Activated T-cell treated with anti-CD3 and anti-CD28 coated beads for 24 hours (primary cell): ENCODE measurements around the gene RPL37A.
A peak's percentile ranks its signal among the peaks of the same experiment; 100 is the strongest.
"Not testable (repeated sequence)": the region's sequence is repeated elsewhere in the genome, so short reads cannot be mapped to it uniquely, and the experiment has no call there.

Experiments used
- DNase-seq: peaks from one replicate; pipeline ENCODE4 v3.0.0-alpha.2; 2020; ENCODE audit warnings: low read depth

RPL37A gene

GRCh38 chr2:216517447-216518225 lies 19.0 kb downstream of the RPL37A start:
- no peak for DNase-seq

GRCh38 chr2:216518566-216519119 lies 20.0 kb downstream of the RPL37A start:
- not testable (repeated sequence) for DNase-seq

GRCh38 chr2:216519154-216519762 lies 20.6 kb downstream of the RPL37A start:
- DNase-seq: peak; percentile 46

DNA sequence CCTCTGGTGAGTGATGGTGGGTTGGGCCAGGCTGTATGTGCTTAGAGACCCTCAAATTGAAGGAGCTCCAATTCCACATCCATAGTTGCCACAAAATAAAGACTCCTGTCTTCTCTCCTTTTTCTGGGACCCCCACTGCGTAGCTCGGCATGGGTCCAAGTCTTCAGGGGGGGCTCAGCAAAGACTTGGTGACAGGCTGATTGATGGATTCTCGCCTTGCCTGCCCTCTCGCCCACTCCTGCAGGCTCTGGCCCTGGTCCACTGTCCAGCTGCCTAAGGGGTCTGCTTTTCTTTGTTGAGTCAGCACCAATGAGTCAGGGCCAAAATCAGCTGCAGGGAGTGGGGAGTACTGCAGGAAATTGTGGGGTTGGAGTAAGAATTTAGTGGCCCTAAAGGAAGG lies 21.5 kb downstream of the RPL37A start:
- no peak for DNase-seq

- DNase-seq: no peak
Observed at GRCh38 chr2:216522892-216523502, 24.4 kb downstream of the RPL37A start.

GRCh38 chr2:216525972-216526371 lies 27.3 kb downstream of the RPL37A start:
- no peak for DNase-seq

DNA sequence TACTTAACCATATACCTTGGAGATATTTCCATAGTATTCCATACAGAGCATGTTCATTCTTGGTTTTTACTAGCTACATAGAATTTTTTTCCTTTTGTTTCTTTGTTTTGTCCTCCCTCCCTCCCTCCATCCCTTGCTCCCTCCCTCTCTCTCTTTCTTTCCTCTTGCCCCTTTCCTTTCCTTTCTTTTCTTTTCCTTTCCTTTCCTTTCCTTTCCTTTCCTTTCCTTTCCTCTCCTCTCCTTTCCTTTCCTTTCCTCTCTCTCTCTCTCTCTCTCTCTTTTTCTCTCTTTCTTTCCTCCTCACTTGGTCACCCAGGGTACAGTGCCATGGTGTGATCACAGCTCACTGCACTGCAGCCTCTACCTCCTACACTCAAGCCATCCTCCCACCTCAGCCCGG lies 28.3 kb downstream of the RPL37A start:
- no peak for DNase-seq

GRCh38 chr2:216527600-216527999 lies 29.0 kb downstream of the RPL37A start:
- DNase-seq: no peak

- DNase-seq: no peak
Observed at GRCh38 chr2:216532562-216532961, 33.9 kb downstream of the RPL37A start.

- no peak for DNase-seq
Observed at GRCh38 chr2:216533609-216534008, 35.0 kb downstream of the RPL37A start.

- DNase-seq: no peak
Observed at GRCh38 chr2:216534809-216535208, 36.2 kb downstream of the RPL37A start.

DNA sequence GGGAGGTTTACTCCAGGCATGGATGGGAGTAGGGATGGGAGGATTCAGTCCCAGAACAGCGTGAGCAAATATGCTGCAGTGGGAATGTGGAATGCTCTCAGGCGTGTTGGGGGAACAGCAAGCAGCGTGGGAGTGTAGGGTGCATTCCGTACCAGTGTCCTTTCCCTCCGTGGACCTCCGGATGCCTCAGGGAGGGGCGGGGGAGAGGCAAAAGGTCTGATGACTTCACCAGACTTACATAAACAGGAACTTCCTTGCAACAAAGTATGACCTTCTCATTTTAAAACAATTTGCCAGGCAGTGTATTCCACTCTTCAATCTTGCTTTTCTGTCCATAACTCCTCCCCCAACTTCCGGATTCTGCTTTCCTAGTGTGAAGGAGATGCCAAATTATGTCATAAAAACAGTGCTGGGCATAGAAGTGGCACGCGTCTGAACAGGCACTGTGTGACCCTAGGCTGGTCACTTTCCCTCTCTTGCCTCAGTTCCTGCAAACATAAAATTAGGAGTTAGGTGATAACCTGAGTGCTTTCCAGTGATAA lies 36.9 kb downstream of the RPL37A start:
- no peak for DNase-seq

DNA sequence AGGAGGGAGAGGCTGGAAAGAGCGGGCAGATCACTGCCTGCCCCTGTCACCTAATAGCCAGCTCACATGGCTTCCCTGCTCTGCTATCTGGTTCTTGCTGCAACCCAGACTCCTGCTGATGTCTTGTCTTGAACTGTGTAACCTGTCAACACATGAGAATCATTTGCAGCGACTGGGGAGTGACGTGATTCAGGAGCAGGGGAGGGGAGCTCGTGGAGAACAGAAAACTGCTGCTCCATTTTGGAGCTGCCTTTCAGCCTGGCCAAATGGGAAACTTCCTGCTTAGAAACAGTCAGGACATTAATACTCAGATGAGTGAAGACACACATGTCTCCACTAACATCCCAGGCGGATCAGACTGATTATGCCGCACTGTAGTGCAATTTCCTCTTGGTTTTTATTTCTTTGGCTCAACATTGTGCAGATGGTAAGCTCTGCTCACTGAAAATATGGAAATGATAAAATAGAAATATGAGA lies 38.1 kb downstream of the RPL37A start:
- DNase-seq: no peak

DNA sequence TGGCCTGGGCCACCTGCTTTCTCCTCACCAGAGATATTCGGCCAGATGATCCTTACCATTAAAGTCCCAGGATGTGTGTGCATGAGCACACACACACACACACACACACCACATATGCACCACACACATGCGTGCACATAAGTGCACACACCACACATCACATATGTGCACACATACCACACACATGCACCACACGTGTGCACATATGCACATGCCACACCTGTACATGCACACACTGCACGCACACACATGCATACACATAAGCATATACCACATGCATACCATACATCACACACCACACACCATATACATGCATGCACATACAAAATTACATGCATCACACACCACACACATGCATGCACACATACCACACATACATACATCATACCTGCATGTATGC lies 38.7 kb downstream of the RPL37A start:
- DNase-seq: no peak

DNA sequence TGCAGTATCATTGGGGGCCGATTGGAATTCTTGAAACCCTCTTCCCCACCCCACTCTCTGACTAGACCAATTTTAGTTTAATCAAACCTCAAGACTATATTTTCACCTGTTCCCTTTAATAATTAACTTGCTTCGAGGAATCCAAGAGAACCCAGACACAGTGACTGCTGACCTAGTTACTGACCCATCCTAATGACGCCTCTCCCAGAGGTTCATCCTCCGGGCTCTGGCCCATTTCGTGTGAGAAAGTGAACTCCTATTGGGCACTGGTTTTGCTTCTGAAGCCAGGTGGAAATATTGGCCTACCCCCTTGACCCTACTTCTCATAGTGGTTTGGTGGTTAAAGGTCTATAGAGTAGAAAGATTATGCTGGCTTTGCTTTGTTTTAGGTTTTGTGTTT lies 39.9 kb downstream of the RPL37A start:
- DNase-seq: no peak

GRCh38 chr2:216539120-216539519 lies 40.5 kb downstream of the RPL37A start:
- DNase-seq: no peak

DNA sequence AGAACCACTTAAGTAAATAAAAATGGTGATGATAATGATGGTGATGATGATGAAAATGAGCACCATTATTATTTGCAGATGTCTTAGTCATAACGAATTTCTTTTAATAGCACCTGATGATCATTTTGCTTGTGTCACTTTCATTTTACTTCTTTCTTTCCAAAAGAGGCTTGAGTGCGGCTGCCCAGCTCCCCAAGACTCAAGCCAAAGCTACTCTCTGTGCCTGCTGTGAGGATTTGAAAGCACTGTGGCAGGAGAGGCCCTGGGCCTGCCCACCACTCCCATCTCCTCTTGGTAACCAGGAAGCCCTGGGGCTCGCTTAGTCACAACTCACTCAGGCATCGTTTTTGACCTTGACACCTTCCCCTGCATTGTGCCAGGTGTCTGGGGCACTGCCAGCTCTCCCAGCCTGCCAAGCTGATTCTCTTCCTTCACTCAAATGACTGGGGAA lies 41.2 kb downstream of the RPL37A start:
- DNase-seq: no peak

DNA sequence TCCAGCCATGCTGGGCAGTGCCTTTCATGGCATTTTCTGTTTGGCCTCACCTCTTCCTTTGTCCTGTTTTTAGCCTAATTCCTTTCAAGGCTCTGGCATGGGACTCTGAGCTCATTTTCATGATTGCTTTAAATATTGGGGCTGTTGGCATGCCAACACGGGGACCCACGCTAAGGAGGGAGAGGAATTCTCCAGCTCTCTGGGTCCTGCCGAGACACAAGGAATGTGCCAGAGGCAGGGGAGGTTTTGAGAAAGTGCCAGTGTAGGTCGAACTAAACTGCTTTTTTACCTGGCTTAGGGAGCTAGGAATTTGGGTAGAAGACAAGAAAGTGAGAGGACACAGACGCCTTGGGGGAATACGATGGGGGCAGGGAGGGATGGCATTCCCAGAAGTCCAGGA lies 42.3 kb downstream of the RPL37A start:
- DNase-seq: no peak

DNA sequence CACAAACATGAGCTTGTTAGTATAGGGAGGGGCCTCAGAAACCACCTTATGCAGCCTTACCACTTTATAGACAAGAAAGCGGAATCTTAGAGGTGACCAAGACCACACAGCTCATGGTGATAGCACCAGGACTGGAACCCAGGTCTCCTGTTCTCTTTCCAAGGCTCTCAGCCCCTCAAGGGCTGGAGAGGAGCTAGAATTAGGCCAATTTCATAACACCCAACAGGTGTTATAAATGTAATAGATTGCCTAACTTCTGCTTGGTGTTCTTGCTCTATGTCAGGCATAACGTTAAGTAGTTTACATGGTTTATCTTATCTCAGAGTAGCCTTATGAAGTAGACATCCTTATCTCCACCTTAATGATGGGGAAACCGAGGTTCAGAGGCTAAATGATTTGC lies 42.9 kb downstream of the RPL37A start:
- no peak for DNase-seq

GRCh38 chr2:216545359-216545758 lies 46.7 kb downstream of the RPL37A start:
- no peak for DNase-seq

DNA sequence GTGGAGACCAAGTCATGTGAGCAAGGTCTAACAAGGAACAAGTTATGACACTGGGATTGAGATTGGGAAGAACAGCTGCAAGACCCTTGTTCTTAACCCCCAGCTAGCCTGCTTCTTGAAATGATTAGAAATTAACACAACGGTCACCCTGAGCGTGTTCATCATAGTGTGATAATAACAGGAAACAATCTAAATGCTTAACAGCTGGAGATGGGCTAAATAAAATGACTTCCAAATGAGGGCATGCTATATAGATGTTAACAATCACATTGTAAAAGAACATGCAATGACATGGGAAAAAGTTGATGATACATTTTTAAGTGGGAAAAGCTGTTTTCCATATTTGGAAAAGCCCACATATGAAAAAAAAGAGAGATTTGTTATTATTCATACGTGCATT lies 47.6 kb downstream of the RPL37A start:
- DNase-seq: no peak

GRCh38 chr2:216546641-216547403 lies 48.2 kb downstream of the RPL37A start:
- no peak for DNase-seq
